COLO668 (cell line): ENCODE measurements around the gene PRPF39.
A peak's percentile ranks its signal among the peaks of the same experiment; 100 is the strongest.
"Not testable (repeated sequence)": the region's sequence is repeated elsewhere in the genome, so short reads cannot be mapped to it uniquely, and the experiment has no call there.

ENCODE experiments used
- DNase-seq: peaks from one replicate; lab custom pipeline; 2025; ENCODE audit not compliant: unreplicated experiment; lab: John Stamatoyannopoulos, UW

PRPF39 gene

DNA sequence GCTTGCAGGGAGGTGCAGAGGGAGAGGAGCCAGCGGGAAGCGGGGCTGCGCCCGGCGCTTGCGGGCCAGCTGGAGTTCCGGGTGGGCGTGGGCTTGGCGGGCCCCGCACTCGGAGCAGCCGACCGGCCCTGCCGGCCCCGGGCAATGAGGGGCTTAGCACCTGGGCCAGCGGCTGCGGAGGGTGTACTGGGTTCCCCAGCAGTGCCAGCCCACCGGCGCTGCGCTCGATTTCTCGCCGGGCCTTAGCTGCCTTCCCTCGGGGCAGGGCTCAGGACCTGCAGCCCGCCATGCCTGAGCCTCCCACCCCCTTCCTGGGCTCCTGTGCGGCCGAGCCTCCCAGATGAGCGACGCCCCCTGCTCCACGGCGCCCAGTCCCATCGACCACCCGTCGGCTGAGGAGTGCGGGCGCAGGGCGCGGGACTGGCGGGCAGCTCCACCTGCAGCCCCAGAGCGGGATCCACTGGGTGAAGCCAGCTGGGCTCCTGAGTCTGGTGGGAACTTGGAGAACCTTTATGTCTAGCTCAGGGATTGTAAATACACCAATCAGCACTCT, 3.4 kb upstream of the PRPF39 start:
- not testable (repeated sequence) for DNase-seq

DNA sequence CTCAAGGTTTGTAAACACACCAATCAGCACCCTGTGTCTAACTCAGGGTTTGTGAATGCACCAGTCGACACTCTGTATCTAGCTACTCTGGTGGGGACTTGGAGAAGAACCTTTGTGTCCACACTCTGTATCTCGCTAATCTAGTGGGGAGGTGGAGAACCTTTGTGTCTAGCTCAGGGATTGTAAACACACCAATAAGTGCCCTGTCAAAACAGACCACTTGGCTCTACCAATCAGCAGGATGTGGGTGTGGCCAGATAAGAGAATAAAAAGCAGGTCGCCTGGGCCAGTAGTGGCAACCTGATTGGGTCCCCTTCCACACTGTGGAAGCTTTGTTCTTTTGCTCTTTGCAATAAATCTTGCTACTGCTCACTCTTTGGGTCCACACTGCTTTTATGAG, 2.8 kb upstream of the PRPF39 start:
- DNase-seq, result not testable (repeated sequence)

DNA sequence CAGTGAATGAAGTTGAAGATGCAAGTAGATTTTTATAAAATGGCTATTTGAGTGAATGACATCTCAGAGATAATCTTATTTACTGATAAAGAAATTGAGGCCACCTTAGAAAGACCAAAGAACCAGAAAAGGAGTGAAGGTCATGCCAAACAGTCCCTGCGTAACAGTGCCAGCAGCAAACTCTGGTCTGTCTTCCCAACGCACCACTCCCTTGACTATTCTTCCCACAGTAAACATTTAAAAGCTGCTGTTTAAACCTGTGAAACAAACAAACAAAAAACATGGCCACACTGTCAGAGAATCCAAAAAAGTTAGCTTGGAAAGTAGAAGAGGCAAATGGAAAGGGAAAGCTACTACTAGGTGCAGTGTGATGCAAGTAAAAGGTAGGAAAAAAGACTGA, 1.5 kb upstream of the PRPF39 start:
- no peak for DNase-seq

DNA sequence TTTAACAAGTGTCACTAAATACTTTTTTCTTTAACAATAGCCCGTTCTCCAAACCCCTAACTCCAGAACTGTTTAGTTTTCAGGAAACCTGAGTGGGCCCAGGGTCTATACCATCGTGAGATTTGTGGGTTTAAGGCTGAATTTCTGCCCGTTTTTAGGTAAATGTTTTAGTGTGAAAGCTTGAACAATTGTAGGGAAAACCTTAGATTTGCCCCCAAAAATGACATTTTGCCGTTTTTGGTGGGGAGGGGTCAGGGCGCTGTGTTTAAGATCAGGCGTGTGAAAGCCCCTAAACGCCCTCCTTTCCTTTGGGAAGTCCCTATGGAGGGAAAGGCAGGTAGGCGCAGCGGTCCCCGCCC, 320 bp upstream of the PRPF39 start:
- DNase-seq, result no peak

DNA sequence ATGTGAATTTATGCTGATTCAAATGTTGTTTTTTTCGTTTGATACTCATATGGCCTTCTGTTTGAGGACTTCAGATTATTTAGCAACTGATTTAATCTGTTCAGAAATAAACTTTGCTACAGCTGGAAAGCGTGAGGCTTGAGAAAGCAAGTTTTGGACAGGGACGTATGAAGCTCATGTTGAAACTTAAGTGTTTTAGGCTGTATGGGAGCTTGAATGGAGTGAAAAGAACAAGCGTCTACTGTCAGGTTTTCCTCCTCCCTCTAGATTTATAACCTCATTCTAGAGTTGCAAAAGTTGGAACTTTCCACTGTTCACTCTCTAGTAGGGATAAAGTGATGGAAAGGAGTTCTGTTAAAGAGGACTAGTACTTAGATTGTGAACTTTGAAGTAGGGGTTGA, 1.0 kb downstream of the PRPF39 start:
- no peak for DNase-seq

DNA sequence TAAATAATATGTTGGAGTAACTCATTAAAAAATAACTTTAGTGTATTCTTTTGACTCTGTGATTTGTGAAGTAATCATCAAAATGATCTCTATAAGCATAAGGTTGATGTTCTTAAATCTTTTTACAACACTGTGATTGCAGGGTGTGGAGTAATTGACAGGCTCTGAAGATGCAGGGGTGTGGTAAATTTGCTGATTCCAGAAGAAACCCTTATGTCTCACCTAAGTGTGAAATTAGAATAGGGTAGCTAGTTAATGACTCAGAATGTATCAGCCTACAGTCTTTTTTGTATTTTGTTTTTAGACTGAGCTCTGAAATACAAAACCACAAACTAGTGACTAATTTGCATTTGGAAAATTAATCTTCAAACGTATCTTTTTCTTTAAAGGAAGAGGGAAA, 5.9 kb downstream of the PRPF39 start:
- DNase-seq, result no peak

DNA sequence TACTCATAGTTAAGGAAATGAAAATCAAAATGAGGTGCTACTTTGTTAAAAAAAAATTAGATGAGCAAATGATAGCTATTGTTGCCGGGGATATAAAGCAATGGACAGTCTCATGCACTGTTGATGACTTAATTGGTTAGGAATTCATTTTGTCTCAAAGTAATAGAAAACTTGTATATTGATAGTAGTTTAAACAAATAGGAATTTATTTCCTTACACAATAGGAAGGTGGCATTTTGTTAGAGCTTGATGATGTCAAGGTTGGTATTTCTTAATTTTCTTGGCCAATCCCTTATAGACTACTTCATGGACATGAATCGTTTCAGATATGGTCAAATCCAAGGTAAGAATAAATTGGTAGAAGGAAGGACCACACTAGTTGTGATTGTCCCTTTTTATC, 7.8 kb downstream of the PRPF39 start:
- DNase-seq, result no peak

DNA sequence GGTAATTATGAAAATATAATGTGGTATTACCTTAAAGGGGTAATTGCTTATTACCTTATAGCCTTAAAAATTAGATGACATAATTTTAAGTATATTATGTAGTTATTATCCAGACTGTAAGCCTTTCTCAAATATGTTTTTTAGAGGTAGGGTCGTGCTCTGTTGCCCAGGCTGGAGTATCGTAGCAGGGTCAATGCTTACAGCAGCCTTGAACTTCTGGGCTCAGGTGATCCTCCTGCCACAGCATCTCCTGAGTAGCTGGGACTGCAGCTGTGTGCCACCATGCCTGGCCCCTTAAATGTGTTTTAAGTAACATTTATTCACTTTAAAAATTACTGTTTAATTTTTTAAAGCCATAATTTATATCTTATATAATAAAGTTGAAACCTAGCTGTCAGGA, 10.4 kb downstream of the PRPF39 start:
- no peak for DNase-seq

DNA sequence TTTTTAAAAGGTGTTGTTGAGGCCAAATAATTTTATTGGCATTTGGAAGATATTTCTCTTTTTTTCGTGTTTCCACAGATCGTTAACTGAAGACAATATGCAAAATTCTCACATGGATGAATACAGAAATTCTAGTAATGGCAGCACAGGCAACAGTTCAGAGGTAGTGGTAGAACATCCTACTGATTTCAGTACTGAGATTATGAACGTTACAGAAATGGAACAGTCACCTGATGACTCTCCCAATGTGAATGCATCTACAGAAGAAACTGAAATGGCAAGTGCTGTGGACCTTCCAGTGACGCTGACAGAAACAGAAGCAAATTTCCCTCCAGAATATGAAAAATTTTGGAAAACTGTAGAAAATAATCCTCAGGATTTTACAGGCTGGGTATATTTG, 11.2 kb downstream of the PRPF39 start:
- no peak for DNase-seq

DNA sequence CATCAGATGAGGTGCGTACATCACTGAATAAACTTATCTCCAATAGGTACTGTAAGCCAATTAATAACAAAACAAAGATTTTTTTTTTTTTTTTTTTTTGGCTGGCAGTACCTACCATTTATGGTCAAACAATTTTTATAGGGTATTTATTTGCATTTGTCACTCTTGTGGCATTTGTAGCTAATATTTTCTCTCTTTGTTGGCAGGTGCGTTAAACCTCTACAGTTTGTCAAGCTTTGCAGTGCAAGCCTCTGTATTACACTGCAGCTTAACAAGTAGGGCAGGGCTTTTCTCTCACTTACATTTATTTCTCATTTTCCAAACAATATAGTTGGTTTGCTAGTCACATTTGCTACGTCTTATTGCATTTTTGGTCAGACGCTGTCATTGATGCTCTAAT, 12.3 kb downstream of the PRPF39 start:
- no peak for DNase-seq

DNA sequence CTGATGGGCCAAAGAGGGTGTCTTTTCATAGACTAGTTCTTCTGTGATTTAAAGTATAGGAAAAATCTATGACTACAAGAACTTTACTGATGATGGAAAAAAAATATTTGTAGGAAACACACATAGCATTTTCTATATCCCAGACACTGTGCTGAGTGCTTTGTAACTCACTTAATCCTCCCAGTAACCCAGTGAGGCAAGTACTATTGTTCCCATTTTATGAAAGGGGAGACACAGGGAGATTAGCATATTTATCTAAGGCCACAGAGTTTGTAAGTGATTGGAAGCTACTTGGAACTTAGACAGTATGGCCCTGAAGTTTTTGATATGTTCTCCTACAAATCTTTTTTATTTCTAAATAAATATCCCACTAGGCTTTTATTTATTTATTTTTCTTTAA, 19.9 kb downstream of the PRPF39 start:
- no peak for DNase-seq

DNA sequence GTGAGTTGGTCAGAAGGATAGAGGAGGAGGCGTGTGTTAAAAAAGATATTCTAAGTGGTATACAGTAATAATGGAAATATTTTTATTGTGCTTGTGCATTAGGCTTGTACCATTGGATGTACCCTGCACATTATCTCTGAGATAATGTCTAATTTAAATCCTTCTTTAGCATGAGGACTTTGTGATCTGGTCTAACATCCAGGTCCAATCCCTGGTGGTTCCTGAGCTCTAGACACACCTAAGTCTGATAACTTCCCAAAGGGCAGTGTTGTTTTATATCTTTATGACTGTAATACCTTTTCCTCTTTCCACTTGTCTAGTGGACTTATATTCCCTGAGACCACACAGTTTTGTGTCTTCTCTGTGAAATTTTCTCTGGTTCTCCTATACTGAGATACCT, 20.6 kb downstream of the PRPF39 start:
- DNase-seq, result no peak

DNA sequence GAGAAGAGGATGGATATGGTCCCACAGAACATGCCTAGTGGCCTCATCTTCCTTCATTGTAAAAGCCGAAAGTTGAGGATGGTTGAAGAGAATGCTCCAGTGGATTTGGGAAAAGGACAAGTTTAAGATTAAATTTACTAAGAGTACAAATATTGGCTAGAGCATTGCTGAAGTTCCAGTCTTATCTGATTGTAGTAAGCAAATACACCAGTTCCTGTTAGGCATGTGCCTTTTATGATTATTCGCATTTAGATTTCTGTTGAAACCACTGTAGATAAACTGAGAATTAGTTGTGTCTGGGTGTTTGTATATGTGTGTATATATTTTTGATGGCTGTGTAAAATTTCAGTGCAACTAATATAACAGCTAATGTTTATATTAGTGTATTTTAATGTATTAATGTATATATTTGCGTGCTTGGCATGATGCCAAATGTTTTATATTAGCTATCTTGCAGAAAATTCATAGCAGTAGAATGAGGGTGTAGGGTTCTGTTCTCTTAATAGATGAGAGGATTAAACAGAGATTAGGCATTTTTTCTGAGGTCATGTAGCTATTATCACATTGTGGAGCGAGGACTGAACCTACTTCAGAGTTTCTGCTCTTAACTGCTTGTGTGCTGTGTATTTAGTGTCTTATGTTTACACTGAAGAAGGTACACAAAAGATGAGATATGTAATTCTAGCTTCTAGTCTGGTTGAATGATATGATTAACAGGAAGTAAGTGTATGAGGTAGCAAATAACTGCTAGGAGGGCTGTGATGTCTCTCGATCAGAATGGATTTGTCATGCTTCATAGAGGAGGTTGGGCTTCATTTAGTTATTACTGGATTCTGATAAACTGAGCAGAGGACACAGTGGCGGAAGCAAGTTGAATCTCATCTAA, 29.2 kb downstream of the PRPF39 start:
- peak; percentile 25 for DNase-seq

DNA sequence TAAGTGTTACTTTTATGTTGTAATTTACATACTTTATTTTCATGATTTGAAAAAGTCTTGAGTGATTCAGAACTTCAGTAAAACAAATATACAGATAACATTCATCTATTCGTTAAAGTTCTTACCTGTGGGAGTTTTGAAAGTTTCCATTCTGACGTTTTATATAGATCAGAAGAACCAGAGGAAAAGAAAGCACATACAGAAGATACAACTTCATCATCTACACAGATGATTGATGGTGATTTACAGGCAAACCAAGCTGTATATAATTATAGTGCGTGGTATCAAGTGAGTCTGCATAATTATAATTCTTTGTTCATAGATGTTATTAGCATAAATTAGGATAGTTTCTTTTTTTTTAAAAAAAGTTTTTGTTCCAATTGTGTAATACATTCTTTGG, 30.4 kb downstream of the PRPF39 start:
- DNase-seq, result no peak

DNA sequence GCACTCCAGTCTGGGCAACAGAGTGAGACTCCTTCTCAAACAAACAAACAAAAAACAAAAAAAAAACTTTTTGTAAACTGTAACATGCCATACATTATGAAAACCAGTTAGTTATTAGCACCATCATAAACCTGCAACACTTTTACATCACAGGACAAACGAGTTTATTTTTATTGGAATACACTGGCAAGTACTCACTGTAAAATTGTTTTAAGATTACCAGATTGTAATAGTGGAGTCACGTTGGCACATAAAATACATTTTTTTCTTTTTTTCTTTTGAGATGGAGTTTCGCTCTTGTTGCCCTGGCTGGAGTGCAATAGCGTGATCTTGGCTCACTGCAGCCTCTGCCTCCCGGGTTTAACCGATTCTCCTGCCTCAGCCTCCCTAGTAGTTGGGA, 34.7 kb downstream of the PRPF39 start:
- DNase-seq, result no peak

DNA sequence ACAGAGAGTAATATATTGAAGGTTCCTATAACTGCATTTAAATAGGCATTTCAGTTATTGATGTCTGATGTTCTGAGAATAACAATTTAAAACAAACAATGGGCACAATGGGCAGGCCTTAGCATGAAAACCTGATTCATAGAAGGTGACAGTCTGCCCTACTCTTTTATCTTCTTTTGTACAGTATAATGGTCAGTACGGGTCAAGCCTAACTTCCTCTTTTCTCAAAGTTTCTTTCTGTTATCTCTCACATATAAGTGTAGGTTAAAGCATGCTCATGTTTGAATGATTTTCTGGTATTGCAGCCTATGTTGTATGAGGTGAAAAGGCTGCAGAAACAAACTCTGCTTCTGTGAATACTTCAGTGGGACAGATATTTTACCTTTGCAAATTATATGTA, 36.2 kb downstream of the PRPF39 start:
- no peak for DNase-seq

DNA sequence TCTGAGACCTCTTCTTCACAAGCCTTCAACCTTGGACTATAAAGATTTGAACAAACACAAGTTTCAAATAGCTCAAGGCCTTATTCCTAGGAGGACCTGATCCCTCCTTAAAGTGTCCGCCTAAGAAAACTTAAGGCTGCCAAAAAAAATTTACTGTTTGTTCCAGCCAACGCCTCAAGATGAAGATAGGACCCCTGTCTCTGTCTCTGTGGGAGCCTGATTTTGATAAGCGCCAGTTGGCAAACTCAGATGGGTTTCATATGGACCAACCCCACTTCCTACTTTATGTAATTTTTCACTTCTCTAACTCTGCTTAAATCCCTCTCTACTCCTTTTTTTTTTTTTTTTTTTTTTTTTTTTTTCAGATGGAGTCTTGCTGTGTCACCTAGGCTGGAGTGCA, 39.4 kb downstream of the PRPF39 start:
- no peak for DNase-seq

DNA sequence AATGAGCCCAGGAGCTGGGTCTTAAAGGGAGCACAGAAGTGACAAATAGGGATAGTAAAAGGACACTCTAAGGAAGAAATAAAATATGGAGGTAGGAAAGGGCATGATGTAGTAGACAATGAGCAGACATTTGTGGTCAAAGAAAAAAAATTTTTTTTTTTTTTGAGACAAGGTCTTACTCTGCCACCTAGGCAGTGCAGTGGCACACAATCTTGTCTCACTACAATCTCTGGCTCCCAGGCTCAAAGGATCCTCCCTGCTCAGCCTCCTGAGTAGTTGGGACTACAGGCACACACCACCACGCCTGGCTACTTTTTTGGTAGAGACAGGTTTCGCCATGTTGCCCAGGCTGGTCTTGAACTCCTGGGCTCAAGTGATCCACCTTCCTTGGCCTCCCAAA, 41.8 kb downstream of the PRPF39 start:
- DNase-seq, result no peak

DNA sequence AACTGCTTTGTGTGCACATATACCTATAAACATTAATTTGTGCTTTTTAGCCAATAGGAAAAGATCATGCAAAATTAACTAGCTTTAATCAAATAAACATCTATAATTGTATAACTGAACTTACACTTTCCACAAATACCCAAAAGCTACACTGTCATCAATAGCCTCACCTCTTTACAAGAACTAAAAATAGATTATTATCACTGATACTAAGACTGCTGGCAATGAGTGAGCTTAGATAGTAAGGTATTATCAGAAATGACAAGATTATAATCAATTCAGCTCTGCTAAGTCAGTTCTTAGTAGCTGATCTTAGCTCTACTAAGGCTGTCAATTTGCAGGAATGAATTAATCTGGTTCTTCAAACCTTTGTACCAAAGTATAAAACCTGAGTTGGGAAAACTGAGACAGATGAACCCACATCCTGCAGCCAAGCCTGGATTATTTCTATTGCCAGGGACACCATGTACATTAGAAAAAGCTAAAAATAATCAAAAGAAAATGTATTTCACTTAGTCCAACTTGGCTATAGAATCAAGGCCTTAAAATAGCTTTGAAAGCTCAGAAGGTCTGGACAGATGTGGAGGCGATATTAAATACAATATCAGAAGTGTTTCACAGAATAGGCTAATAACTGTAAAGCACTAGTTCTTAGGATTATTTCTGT, 45.2 kb downstream of the PRPF39 start:
- no peak for DNase-seq

DNA sequence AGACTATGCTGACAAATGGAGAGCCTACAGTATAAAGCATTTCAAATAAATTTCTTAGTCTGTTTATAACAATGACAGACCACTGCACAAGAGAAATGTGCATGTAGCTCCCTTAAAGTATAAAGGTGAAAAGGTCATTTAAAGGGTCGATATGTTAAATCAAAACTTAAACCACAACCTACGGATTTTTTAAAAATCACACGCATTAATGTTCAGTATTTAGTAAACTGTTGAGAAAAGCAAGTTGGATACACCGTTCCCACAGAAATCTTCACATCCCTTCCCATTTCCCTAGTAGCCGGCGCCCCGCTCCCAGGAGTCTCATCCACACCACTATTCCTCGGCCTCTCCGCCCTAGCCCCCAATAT, 49.8 kb downstream of the PRPF39 start:
- DNase-seq, result no peak

DNA sequence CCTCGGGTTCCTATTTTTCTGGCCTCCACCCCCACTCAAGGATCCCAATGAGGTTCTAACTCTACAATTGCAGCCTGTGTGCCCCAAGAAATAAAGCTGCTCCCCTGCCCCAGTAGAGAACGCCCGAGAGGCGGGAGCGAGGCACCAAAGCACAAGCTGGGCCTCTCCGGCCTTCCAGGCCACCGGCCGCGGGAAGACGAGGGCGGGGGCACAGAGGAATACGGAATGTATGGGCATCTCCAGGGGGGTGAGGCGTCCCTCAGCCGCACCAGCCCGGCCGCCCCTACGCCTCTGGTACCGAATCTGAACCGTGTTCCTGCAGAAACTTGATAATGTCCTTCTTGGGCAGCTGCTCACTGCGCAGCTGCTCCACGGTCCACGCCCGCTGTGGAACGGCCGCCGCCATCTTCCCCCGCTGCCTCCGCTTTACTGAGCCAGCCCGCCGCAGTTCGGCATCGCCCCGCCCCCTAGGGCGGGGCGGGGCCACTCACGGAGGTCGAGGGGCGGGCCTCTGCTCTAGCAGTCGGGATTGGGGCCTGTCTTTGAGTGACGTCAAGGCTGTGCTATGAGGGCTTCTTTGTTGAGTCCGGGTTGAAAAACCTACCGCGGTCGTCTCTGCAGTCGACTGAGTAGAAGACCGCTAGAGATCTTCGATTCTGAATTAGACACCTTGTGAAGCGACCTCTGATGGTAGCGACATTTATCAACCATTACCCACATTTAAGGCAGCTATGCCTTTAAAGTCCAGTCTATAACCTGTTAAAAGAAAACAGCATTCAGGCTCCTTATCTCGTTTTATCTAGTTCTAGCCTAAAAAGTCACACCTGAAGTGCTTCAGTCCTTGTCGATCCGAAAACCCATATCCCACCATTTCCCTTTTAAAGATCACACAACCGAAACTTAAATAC, 50.4 kb downstream of the PRPF39 start, which contains the start of gene FKBP3:
Gene FKBP3, minus strand, starts transcription at position 431 of the 908 bp plus-strand sequence. Its CDS starts 25 bp downstream, at position 406.
- DNase-seq, result peak; percentile 98
